NCI-H82 treated with DMSO at 0.1 percent for 48 hours (cell line): ENCODE measurements around the gene FAM180A.

Experiments used
- DNase-seq: peaks from one replicate; lab custom pipeline; 2025; ENCODE audit not compliant: unreplicated experiment; lab: John Stamatoyannopoulos, UW

FAM180A gene

GRCh38 chr7:135771961-135772638, 23.5 kb upstream of the FAM180A start:
- no peak for DNase-seq

GRCh38 chr7:135771051-135771450, 22.4 kb upstream of the FAM180A start:
- DNase-seq, result no peak

DNA sequence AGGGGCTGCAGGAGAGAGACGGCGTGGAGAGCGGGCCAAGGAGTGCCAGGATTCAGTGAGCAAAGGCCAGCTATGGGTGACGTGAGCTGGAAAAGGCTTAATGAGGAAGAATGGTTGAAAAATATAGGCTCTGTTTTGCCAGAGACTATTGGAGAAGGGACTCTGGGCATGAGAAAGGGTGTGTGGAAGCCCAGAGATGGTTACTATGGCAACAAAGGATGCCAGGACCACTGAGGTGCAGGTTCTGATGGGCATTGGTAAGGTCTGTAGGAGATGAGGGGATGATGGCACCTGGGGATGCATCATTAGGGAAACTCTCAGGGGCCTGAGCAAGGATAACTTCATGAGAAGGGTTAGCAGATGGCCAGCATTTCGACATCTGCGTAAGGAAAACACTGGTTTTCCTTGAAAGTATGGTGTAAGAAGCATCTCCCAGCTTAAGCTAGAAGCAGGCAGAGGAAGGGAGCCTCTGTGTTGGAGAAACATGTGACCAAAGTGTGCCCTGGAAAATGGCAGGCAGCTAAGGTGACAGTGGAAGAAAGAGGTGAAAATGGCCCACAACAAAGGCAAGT, 21.6 kb upstream of the FAM180A start:
- DNase-seq, result no peak

- DNase-seq, result no peak
Observed at GRCh38 chr7:135769005-135769802, 20.6 kb upstream of the FAM180A start.

DNA sequence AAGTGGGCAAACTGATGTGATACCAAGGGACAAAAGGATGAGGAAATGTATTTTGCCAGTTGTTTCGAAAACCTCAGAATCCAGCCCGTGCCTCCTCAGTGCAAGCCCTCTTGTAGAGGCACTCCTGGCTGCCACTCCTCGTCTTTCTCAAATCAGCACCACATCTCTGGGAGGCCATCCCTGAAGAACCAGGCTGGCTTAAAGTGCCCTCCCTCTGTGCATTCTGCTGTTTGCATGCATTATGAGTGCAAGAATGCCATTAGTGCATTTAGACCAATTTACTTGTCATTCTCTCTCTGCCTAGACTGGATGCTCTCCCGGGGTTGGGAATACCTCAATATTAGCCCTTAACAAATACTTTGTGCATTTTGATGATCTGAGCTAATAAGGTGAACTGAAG, 19.9 kb upstream of the FAM180A start:
- no peak for DNase-seq

DNA sequence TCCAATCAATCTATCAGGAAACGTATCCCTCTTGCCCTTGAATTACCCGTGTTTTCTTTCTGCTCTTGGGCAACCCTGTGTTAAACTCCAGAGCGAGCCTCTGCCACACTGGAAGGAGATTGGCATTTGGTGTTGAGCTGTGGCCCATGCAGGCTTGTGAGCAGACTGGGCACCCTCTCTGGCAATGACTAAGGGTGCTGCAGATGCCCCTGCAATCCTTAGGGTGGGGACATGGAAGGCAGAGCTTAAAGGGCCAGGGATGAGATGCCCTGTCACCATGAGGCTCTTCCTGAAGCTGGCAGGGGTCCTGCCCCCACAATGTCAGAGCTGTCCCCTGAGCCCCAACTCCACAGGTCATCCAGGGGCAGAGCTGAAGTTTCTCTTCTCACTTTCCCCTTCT, 19.5 kb upstream of the FAM180A start:
- no peak for DNase-seq

GRCh38 chr7:135763261-135763660, 14.6 kb upstream of the FAM180A start:
- DNase-seq, result no peak

DNA sequence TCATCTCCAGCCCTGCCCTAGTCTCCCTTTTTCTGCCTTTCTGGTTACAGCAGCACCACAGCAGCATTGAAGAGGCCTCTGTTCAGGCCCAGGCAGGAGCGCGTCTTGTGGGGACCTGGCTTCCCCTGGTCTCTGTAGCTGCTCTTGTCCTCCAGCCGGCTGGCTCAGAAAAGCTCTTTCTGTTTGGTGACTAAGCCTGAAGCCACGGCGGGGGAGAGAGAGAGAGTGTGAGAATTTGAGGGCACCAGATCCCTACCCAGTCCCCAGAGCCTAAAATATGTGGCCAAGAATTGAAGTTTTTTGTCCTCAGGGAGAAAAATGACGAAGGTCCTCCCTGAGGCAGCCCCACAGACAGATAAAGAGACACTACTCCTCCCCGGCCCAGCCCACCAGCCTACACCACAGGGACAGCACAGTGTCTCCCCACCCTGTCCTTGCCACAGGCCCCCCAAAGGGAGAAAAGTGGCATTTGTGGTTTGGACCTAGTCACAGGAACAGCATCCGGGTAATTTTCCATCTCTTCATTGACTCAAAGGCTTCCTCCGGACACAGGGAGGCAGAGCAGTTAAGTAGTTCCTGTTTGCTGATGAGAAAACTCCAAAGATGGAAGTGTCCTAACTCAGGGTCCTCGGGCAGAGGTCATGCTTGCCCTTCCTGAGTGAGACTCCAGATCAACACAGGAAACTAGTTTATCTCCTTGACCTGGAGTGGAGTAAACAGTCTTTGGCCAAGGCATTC, 13.3 kb upstream of the FAM180A start:
- DNase-seq, result no peak

- DNase-seq, result no peak
Observed at GRCh38 chr7:135759532-135759931, 10.9 kb upstream of the FAM180A start.

DNA sequence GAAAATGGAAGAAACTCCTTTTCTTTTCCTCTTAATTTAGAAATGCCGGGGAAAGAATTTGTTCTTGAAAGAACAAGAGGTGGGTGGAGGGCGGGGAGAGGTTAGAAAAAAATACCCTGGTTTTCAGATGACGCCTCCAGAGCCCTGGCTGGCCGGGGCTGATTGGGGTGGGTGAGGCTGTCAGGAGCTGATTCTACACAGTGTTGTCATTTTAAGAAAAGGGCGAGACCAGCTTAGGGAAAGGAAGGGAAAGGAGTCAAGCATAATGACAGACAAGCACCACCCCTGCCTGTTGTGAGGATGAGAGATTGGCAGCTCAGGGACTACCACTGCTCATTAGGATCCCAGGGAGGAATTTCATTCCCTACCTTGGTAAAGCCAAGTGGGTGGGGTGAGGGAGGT, 9.9 kb upstream of the FAM180A start:
- no peak for DNase-seq

GRCh38 chr7:135757719-135758411, 9.3 kb upstream of the FAM180A start:
- no peak for DNase-seq

GRCh38 chr7:135756191-135756590, 7.6 kb upstream of the FAM180A start:
- DNase-seq, result no peak

- DNase-seq, result no peak
Observed at GRCh38 chr7:135755351-135755753, 6.7 kb upstream of the FAM180A start.

DNA sequence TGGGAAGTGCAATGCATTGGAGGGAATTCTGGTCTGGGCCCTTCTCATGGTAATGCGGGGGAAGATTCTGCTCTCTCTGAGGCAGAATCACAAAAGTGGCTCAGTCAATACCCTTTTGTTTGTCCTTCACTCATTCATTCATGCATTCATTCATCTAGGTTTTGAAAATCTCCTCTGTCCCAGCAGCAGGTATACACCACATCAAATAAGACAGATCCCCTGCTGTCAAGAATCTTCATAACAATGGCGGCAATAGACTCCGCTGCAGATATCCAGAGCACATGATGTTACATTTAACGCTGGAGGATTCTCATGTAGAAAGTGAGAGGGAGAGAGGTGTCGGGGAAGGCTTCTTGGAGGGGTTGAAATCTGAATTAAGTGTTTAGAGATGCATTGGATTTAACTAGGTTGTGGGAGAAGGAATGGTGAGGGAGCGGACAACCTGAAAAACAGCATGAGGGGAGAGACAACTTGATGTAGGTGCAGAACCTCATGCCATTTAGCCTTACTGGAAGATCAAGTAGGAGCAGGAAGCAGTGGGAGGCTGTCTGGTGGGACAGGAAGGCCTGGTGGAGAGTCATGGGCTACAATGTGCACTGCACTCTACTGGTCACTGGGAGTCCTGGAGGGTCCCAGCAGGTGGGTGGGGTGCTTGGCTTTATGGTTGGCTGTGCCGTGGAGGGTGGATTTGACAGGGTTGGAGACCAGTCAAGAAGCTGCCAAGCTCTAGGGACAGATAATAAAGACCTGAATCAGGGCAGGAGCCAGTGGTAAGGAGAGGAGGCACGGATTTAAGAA, 5.2 kb upstream of the FAM180A start:
- DNase-seq, result no peak

- no peak for DNase-seq
Observed at GRCh38 chr7:135747366-135747765, 1.2 kb downstream of the FAM180A start.

GRCh38 chr7:135745703-135746312, 2.8 kb downstream of the FAM180A start:
- no peak for DNase-seq

DNA sequence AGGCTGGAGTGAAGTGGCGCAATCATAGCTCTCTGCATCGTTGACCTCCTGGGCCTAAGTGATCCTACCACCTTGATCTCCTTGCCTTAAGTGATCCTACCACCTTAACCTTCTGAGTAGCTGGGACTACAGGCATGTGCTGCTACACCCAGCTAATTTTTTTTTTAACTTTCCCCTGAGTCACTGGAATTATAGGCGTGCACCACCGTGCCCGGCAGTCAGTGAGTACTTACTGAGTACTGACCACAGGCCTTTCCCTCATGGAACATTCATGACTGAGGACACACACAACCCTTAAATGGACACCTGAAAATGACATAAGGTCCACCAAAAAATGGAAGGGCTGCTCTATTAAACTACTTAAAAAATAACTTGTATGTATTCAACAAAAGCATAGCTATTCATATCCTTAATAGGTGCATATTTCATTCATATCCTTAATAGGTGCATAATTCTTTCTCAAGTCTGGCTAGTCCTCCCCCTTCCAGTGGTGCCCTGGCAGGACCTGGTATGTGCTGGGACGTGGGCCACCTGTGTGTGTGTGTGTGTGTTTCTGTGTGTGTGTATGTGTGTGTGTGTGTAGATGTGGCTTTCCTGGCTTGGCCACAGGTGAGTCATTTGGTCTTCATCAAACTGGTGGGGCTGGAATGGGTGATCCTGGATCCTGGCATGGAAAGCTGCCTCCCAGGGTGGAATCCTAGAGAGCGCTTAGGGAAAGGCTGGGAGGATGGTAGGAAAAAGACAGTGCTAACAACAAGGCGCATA, 3.5 kb downstream of the FAM180A start:
- DNase-seq, result no peak

DNA sequence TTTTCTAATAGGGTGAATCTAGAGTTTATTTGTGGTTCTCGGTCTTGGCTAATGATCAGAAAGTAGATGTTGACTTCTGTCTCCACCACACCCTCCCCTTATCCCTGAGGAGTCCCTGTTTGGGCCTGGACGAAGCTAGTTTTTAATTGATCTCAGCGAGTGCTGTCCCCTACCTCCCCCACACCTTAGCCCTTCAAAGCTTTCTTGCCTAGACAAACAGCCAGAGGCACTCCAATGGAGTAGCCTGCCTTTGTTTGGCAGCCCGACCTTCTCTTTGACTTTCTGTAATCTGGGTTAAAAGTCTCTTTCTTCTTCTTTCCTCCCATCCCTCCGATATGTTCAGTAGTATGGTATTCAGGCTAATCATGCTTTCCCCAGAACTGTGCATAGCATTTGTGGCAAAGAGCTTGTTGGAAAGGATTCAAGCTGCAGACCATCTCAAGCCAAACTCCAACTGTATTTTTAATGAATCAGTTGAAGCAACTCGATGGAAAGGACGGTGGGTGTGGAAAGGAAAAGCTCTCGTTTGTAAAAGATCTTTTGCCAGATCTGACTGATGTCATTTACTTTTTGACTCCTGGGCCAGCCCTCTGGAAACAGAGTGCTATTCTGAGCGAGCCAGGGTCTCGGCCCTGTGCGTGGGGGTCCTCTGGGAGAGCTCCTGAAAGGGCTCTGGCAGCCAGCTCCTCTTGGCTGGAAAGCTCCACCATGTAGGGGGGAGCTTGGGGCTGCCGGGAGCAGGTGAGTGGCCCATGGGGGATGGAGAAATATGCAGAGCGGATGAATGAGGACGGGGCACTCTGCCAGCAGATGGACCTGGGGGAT, 4.5 kb downstream of the FAM180A start:
- DNase-seq, result no peak
